B cell (primary cell): ENCODE results near the gene SPTLC2.

Source experiments
- EZH2 ChIP-seq: IDR thresholded peaks from 2 replicates; pipeline ENCODE4 v1.6.1; 2012; ENCODE audit warnings: borderline replicate concordance, low read depth, mild to moderate bottlenecking, moderate library complexity, low read length; ENCODE audit not compliant: insufficient read depth, poor library complexity, severe bottlenecking
- TF ChIP-seq, protein P1 (sequence below): fragments of 200-600 bp; IDR thresholded peaks from one replicate; pipeline ENCODE4 v1.8.0; 2022; ENCODE audit warnings: antibody characterized with exemption, mild to moderate bottlenecking

DNA sequence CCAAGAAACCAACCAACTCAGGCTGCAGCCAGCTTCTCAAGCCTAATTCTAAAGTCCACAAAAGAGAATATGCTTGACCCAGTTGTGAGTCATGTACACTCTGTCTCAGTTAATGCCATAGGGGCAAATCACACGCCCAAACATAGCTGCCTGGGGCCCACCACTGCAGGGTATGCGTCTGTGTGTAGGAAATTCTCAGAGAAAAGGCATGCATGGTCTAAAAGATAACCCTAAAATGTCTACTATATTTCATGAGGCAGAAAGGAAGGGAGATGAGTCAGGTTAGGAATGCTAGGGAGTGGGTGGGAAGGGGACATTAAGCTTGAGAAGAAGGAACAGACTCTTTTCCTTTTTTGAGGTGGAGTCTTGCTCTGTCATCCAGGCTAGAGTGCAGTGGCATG, 22.3 kb upstream of the SPTLC2 start:
- TF ChIP-seq, protein P1, sequence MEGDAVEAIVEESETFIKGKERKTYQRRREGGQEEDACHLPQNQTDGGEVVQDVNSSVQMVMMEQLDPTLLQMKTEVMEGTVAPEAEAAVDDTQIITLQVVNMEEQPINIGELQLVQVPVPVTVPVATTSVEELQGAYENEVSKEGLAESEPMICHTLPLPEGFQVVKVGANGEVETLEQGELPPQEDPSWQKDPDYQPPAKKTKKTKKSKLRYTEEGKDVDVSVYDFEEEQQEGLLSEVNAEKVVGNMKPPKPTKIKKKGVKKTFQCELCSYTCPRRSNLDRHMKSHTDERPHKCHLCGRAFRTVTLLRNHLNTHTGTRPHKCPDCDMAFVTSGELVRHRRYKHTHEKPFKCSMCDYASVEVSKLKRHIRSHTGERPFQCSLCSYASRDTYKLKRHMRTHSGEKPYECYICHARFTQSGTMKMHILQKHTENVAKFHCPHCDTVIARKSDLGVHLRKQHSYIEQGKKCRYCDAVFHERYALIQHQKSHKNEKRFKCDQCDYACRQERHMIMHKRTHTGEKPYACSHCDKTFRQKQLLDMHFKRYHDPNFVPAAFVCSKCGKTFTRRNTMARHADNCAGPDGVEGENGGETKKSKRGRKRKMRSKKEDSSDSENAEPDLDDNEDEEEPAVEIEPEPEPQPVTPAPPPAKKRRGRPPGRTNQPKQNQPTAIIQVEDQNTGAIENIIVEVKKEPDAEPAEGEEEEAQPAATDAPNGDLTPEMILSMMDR, result no peak
- no peak for TF ChIP-seq EZH2
